ENCODE measurements around the gene POLR1D.

POLR1D gene

DNA sequence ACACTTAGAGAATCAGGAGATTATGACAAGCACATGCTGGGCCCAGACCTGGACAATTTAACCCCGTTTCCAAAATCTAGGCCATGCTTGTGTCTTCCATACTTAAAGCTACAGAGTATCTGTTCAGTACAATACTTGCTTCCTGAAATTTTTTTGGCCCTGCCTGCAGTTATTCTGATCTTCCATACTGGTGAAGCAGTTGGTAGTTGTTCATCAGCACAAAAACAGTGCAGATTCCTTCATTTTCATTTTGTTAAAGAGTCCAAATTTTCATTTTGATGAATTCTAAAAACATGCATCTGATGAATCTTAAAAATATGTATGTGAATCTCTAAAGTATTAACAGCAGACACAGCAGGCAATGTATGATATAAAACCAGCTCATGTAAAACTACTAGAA lies 49.2 kb downstream of the POLR1D start:
- in situ Hi-C loops (cut with MboI; ENCODE audit: low sequenced_read_pairs), result no loop called here

DNA sequence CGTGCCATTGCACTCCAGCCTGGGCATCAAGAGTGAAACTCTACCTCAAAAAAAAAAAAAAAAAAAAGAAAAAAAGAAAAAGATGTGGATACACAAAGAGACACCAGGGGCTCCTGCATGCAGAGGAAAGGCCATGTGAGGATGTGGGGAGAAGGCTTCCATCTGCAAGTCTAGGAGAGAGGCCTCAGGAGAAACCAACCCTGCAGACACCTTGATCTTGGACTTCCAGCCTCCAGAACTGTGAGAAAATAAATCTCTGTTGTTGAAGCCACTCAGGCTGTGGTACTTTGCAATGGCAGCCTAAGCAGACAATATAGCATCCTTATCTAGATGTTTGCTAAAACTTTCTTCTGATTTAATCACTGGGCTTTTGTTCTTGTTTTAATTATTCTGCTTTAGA lies 50.3 kb downstream of the POLR1D start:
- in situ Hi-C loops (cut with MboI; ENCODE audit: low sequenced_read_pairs), result no loop called here

All from HL-60/S4 treated with phorbol 12-myristate 13-acetate at 8.2 ng/mL for 4 days and 3 days (cell line).